NCI-H2171 (cell line): Measurements from ENCODE around the gene FAM170B.

Experiments used
- DNase-seq: peaks from one replicate; lab custom pipeline; 2025; lab: John Stamatoyannopoulos, UW

Gene FAM170B

DNA sequence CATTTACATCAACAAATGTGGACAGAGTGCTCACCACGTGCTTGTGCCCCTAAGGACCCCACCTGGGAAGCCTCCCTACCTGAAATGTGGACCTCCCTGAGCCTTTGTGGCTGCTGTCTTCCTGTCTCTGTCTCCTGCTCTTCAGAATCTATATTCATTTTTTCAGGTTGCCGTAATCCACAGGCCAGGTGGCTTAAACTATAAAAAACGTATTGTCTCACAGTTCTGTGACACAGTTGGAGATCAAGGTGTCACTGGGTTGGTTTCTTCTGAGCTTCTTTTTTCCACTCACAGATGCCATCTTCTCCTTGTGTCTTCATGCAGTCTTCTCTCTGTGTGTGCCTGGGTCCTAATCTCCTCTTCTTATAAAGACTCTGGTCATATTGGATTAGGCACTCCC lies 12.9 kb downstream of the FAM170B start:
- DNase-seq: no peak

DNA sequence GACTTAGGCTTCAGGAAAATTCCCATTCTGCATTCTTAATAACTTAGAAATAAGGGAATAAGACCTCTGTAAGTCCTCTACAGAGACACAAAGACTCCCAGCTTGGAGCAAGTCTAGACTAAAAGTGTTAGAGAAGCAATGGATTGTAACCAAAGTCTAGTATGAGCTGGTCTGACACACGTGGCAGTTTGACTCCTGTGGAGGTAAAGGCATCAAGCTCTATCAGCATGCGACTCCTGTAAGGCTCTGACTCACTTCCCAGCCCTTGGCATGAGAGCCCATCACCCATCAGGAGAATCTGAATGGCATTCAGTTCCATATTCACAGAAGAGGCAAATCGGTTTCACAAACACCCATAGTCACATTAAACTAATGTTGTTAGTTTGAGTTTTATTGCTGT lies 14.1 kb downstream of the FAM170B start:
- no peak for DNase-seq

DNA sequence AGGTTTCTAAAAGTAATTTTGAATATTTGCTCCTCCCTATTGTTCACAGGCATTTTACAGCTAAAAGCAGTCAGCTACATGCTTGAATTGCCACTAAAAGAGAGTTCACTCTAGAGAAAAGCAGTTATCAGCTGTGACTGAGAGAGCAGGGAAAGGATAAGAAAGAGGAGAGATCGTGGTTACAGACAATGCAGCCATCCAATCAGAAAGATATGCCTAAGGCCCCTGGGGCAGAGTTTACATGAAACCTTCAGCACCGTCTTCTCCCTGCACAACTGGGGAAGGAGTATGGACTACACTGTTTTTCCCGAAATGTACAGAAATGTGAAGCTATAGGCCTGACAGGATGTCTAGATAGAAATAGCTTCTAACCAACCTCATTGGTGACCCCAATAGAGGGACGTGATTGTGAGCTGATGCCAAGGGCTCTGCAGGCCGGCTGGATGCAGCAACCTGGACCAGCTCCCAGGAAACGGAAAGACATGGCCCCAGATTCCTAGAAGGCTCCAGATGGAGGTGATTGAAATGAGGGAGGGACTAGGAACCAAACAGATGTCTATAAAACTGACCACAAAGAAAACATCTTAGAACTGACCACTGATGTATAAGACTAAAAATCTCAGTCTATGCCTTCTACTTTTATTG lies 15.3 kb downstream of the FAM170B start:
- no peak for DNase-seq

DNA sequence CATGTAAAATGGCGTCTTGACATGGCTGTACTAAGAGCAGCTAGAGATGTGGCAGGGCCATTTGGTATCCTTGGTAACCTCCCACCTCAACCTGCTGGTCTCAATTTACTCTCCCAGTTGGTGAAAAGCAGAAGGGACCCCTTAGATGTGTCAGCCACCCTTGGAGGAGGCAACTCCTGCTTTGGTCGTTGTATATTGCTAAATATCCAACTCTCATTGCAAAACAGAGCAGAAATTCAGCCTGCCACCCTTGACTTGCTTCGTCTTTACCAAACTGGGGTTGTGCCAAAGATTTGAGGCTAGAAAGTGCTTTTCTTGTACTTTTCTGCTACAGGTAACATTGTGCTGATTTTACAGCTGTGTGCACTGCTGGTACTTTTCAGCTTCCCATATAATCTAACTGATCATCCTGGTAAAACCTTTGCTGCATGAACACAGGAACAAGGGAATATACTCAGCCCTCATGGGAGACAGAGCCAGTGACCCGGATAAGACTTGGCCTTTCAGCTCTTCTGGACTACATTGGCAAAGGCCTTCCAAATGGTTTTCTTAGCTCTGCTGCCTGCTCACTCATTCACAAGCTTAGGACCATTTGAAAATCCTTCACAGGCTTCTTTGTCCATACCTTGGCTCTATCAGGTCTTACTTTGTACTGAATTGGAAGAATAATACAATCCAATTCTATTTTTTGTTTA lies 16.3 kb downstream of the FAM170B start:
- no peak for DNase-seq

DNA sequence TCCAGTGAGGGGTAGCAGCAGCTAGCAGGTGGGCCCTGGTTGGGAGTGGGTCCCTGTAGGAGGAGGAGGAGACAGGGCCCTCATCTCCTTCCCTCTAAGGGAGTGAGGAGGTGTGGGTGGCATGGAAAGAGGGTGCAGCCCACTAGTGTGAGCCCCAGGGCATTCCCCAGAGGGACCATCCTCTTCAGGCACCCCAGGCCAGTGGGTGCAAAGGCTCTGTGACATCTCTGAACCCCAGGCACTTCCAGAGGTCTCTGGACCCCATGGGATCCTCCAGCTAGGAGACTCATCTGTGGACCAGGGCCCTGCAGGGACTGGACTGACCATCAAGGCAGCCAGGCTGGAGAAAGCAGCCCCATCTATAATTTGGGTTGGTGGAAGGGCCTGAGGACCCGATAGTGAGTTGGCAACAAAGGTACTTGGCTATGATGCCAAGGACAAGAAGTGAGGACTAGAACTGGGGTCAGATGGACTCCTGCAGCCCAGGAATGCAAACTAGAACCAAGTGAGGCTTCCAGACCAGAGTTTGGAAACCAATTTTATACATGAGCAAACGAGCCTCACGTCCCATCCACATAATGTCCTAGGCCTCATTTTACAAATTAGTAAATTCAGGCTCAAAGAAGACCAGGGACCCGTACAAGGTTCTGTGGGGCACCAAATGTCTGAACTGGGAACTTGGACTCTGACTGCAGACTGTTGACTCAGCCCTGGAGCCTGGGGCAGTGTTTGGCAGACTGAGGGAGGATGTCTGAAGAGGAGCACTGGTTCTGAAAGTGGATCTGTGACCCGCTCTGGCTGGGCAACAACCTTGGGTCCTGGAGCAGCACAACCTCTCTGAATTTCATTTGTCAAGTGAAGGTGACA lies 17.1 kb downstream of the FAM170B start:
- no peak for DNase-seq

GRCh38 chr10:49115796-49116508 lies 17.9 kb downstream of the FAM170B start:
- no peak for DNase-seq

- DNase-seq: no peak
Measured at GRCh38 chr10:49115015-49115795, 18.6 kb downstream of the FAM170B start, which contains the start of gene VSTM4. VSTM4 (minus strand) TSS chr10:49115522; CDS start chr10:49115485, 37 bp downstream.

- no peak for DNase-seq
Measured at GRCh38 chr10:49114718-49115014, 19.2 kb downstream of the FAM170B start.

GRCh38 chr10:49113741-49114141 lies 20.1 kb downstream of the FAM170B start:
- DNase-seq: no peak

- DNase-seq: no peak
Measured at GRCh38 chr10:49112851-49113250, 21.0 kb downstream of the FAM170B start.

DNA sequence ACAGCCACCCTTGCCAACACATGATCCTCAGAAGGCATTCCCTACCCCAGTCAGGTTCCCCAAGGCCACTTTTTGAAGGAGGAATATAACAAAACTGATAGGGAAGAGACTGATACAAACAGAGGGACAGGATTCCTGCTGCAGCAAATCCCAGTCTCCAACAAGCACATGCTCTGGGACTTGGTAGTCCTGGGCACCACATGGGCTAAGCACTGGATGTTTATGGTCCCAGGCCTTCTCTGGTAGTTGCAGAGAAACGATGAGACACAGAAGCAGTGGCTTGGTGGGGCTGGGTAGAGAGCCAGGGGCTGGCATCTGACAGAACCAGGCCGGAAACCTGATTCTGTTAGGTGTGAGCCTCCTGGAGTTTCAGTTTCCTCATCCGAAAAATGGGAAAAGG lies 21.7 kb downstream of the FAM170B start:
- no peak for DNase-seq

GRCh38 chr10:49111320-49111698 lies 22.5 kb downstream of the FAM170B start:
- DNase-seq: no peak

DNA sequence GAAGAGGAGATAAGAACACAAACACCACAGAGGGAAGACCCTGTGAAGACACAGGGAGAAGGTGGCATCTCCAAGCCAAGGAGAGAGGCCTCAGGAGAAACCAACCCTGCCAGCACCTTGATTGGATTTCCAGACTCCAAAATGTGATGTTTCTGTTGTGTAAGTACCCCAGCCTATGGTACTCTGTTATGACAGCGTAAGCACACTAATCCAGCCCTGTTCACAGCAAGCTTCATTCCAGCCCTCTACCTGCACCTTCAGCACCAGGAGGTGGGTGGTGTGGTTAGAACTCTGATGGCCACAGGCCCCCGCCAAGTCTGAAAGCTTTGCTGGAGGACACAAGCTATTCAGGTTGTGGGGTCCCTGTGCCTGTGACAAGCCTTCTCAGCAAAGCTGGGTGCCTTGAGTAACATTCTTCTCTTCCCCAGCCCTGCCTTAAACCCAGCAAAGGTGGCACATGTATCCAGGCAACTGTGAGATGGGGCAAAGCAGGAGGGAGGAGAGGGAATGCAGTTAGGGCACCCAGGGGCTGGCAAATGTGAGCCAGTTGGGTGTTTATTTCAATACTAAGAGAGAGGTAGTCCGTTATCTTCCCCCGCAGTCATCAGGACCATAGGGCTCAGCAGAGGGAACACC lies 23.0 kb downstream of the FAM170B start:
- DNase-seq: no peak

DNA sequence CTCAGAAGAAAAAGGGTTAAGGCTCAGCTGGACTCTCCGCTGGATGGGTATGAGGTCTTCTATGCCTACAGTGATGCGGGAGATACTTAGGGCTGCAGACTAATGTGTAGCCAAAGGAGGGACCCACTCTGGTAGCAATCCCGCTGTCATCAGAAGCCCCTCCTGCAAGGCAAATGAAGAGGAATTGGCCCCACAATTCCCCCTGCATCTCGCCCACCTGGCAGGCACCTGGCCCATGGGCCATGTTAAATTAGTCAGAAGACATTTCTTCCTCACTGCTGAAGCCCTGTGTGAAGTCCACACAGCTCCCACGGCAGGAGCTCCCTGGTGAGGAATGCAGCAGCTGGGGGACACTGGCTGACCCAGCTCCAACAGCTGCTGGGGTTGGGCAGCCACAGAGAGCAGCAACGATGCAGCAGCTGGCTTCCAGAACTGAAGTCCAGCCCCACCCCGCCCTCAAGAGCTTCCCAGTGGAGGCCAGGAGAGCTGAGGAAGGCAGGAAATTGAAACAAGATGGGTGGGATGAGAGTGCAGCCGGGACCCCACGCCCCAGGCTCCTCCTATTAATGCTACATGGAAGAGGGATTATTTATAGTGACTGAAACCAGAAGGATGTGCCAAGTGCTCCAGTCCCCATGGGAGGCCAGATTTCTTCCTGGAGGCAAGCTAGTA lies 24.0 kb downstream of the FAM170B start:
- no peak for DNase-seq

GRCh38 chr10:49108656-49109055 lies 25.2 kb downstream of the FAM170B start:
- DNase-seq: no peak

- DNase-seq: no peak
Measured at GRCh38 chr10:49107887-49108267, 25.9 kb downstream of the FAM170B start.

GRCh38 chr10:49107111-49107886 lies 26.5 kb downstream of the FAM170B start:
- no peak for DNase-seq

- no peak for DNase-seq
Measured at GRCh38 chr10:49106451-49106850, 27.4 kb downstream of the FAM170B start.

DNA sequence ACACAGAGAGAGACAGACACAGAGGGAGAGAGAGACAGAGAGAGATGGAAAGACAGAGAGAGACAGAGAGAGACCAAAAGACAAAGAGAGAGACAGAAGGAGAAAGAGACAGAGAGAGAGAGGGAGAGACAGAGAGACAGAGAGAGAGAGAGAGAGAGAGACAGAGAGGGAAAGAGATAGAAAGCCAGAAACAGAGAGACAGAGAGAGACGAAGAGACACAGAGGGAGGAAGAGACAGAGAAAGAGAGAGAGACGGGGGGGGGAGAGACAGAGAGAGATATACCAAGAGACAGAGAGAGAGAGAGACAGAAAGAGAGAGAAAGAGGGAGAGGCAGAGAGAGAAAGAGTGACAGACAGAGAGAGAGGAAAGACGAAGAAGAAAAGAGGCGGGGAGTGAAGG lies 28.7 kb downstream of the FAM170B start:
- no peak for DNase-seq

DNA sequence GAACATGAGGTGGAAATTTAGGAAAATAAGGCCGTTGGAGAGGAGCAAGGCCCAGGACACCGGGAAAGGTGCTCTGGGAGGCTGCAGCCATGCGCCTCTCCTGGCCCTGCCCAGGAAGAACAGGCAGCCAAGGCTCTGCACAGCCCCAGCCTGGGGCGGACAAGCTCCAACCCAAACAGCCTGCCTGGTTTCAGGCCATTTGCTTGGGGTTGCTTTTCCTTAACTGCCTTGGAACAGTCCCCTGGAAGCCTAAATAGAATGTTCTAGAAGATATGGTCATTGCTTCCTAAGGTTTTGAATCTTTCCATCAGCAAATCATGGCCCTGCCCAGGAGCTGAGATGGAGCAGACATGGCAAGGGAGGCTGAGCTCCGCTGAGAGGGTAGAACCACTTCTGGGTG lies 29.5 kb downstream of the FAM170B start:
- no peak for DNase-seq
